ENCODE measurements around the gene THEM4. TPM values are rescaled to one million over a fixed set of nuclear protein-coding genes. Genes with fewer than 3 reads are reported as not detected.
A peak's percentile ranks its signal among the peaks of the same experiment; 100 is the strongest.

THEM4 gene
- total RNA-seq, 1 experiment from 2014 or later: 10.9 TPM

- CTCF ChIA-PET: interaction anchor here (0.6 to 7.7 kb wide), 12 partner anchors 9 to 249 kb away, joined by 3 to 149 read pairs (median 4); partner anchors contain the start of genes C2CD4D and S100A10
- no peak overlapping the region for H3K4me3 Mint-ChIP-seq
- no peak for ATAC-seq
Observed at GRCh38 chr1:151935154-151935553, 25.8 kb upstream of the THEM4 start.

GRCh38 chr1:151934048-151934493, 24.8 kb upstream of the THEM4 start:
- ATAC-seq: peak; percentile 90
- peaks cover 13% of the 10 kb centered on the region for H3K9me3 Mint-ChIP-seq

More at GRCh38 chr1:151935154-151935553, 25.8 kb upstream of the THEM4 start:
- Mint-ChIP-seq H3K27me3 (ENCODE audit: low read depth) (peaks cover 2% of the 10 kb centered on the region; the same call in 1 of the 2 replicates), H3K4me1 (peaks cover 17% of the 10 kb centered on the region), H3K36me3 (peaks cover 4% of the 10 kb centered on the region; the same call in 1 of the 2 replicates), H3K27ac (no peak overlapping the region), H3K9me3 (peaks cover 9% of the 10 kb centered on the region)
- TF ChIP-seq PRRX2 (CRISPR knock-in tag; IDR thresholded peaks at IDR 0.05): no peak
- TF ChIP-seq, protein P1, sequence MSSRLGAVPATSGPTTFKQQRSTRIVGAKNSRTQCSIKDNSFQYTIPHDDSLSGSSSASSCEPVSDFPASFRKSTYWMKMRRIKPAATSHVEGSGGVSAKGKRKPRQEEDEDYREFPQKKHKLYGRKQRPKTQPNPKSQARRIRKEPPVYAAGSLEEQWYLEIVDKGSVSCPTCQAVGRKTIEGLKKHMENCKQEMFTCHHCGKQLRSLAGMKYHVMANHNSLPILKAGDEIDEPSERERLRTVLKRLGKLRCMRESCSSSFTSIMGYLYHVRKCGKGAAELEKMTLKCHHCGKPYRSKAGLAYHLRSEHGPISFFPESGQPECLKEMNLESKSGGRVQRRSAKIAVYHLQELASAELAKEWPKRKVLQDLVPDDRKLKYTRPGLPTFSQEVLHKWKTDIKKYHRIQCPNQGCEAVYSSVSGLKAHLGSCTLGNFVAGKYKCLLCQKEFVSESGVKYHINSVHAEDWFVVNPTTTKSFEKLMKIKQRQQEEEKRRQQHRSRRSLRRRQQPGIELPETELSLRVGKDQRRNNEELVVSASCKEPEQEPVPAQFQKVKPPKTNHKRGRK (CRISPR knock-in tag; IDR thresholded peaks at IDR 0.05; ENCODE audit: borderline replicate concordance): no peak
- TF ChIP-seq ZNF263 (CRISPR knock-in tag; IDR thresholded peaks at IDR 0.05; ENCODE audit: low read depth): no peak
- no peak for TF ChIP-seq CDX4 (CRISPR knock-in tag; IDR thresholded peaks at IDR 0.05; ENCODE audit: borderline replicate concordance)
- TF ChIP-seq STAT6 (CRISPR knock-in tag; conservative IDR thresholded peaks at IDR 0.05; ENCODE audit: low read depth): no peak
- TF ChIP-seq ZNF423 (CRISPR knock-in tag; IDR thresholded peaks at IDR 0.05): no peak
- POLR2A ChIA-PET: no interaction called here
- no peak for DNase-seq (ENCODE audit: low spot score)

More at GRCh38 chr1:151934048-151934493, 24.8 kb upstream of the THEM4 start:
- H3K4me1 Mint-ChIP-seq: peaks cover 17% of the 10 kb centered on the region
- TF ChIP-seq MXD4 (CRISPR knock-in tag; IDR thresholded peaks at IDR 0.05; ENCODE audit: borderline replicate concordance): no peak
- TF ChIP-seq EMX1 (CRISPR knock-in tag; IDR thresholded peaks at IDR 0.05): no peak
- TF ChIP-seq, protein P2, sequence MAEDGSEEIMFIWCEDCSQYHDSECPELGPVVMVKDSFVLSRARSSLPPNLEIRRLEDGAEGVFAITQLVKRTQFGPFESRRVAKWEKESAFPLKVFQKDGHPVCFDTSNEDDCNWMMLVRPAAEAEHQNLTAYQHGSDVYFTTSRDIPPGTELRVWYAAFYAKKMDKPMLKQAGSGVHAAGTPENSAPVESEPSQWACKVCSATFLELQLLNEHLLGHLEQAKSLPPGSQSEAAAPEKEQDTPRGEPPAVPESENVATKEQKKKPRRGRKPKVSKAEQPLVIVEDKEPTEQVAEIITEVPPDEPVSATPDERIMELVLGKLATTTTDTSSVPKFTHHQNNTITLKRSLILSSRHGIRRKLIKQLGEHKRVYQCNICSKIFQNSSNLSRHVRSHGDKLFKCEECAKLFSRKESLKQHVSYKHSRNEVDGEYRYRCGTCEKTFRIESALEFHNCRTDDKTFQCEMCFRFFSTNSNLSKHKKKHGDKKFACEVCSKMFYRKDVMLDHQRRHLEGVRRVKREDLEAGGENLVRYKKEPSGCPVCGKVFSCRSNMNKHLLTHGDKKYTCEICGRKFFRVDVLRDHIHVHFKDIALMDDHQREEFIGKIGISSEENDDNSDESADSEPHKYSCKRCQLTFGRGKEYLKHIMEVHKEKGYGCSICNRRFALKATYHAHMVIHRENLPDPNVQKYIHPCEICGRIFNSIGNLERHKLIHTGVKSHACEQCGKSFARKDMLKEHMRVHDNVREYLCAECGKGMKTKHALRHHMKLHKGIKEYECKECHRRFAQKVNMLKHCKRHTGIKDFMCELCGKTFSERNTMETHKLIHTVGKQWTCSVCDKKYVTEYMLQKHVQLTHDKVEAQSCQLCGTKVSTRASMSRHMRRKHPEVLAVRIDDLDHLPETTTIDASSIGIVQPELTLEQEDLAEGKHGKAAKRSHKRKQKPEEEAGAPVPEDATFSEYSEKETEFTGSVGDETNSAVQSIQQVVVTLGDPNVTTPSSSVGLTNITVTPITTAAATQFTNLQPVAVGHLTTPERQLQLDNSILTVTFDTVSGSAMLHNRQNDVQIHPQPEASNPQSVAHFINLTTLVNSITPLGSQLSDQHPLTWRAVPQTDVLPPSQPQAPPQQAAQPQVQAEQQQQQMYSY (CRISPR knock-in tag; IDR thresholded peaks at IDR 0.05): no peak
- TF ChIP-seq, protein P3, sequence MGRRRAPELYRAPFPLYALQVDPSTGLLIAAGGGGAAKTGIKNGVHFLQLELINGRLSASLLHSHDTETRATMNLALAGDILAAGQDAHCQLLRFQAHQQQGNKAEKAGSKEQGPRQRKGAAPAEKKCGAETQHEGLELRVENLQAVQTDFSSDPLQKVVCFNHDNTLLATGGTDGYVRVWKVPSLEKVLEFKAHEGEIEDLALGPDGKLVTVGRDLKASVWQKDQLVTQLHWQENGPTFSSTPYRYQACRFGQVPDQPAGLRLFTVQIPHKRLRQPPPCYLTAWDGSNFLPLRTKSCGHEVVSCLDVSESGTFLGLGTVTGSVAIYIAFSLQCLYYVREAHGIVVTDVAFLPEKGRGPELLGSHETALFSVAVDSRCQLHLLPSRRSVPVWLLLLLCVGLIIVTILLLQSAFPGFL (CRISPR knock-in tag; IDR thresholded peaks at IDR 0.05; ENCODE audit: borderline replicate concordance): no peak
- peak; percentile 67 for TF ChIP-seq CTCF (IDR thresholded peaks at IDR 0.05)
- ChIA-PET CTCF (interaction anchor here (0.6 to 7.7 kb wide), 23 partner anchors 13 to 114 kb away, joined by 3 to 149 read pairs (median 4); partner anchors contain the start of genes S100A10 and THEM4), POLR2A (no interaction called here)
- peak; percentile 29 for DNase-seq (ENCODE audit: low spot score)
- peaks cover 7% of the 10 kb centered on the region for H3K36me3 Mint-ChIP-seq
- peaks cover 2% of the 10 kb centered on the region; the same call in 1 of the 2 replicates for H3K27me3 Mint-ChIP-seq (ENCODE audit: low read depth)
- H3K4me3 Mint-ChIP-seq: no peak overlapping the region
- H3K27ac Mint-ChIP-seq: no peak overlapping the region; the same call in 1 of the 2 replicates

Data from WTC11 (cell line).